Astrocyte of the spinal cord (primary cell): ENCODE results near the gene KRT8.

Source experiments
- DNase-seq: peaks from one replicate; pipeline ENCODE4 v3.0.0; 2011; ENCODE audit warnings: low read depth, low spot score
- H3K4me3 ChIP-seq: 2 replicates; pipeline ENCODE4 v1.5.1; 2011; ENCODE audit warnings: low read depth, mild to moderate bottlenecking, low read length, moderate library complexity
- in situ Hi-C: cut with HindIII; loops from 2 replicates; pipeline ENCODE4 v1.10.0; 2017; ENCODE audit warnings: low sequenced_read_pairs
- TF ChIP-seq, protein P1 (sequence below): IDR thresholded peaks from 2 replicates; pipeline ENCODE4 v1.5.1; 2012; ENCODE audit warnings: low read depth, mild to moderate bottlenecking, low read length, inconsistent platforms

KRT8 gene

GRCh38 chr12:52925717-52926595 lies 21.1 kb upstream of the KRT8 start:
- no peak for DNase-seq
- in situ Hi-C loops, result no loop called here
- no peak overlapping the region for H3K4me3 ChIP-seq
- TF ChIP-seq, protein P1, sequence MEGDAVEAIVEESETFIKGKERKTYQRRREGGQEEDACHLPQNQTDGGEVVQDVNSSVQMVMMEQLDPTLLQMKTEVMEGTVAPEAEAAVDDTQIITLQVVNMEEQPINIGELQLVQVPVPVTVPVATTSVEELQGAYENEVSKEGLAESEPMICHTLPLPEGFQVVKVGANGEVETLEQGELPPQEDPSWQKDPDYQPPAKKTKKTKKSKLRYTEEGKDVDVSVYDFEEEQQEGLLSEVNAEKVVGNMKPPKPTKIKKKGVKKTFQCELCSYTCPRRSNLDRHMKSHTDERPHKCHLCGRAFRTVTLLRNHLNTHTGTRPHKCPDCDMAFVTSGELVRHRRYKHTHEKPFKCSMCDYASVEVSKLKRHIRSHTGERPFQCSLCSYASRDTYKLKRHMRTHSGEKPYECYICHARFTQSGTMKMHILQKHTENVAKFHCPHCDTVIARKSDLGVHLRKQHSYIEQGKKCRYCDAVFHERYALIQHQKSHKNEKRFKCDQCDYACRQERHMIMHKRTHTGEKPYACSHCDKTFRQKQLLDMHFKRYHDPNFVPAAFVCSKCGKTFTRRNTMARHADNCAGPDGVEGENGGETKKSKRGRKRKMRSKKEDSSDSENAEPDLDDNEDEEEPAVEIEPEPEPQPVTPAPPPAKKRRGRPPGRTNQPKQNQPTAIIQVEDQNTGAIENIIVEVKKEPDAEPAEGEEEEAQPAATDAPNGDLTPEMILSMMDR, result no peak

GRCh38 chr12:52924764-52925716 lies 20.2 kb upstream of the KRT8 start:
- peak; percentile 81 for DNase-seq
- in situ Hi-C loops, result no loop called here
- H3K4me3 ChIP-seq, result no peak overlapping the region
- TF ChIP-seq, protein P1, result no peak

GRCh38 chr12:52921488-52922165 lies 16.8 kb upstream of the KRT8 start:
- in situ Hi-C loops, result no loop called here
- no peak overlapping the region for H3K4me3 ChIP-seq
- TF ChIP-seq, protein P1, result no peak
- no peak for DNase-seq

- H3K4me3 ChIP-seq, result no peak overlapping the region
- no peak for DNase-seq
- TF ChIP-seq, protein P1, result no peak
- in situ Hi-C loops, result no loop called here
These were observed 16.1 kb upstream of the KRT8 start for GRCh38 chr12:52920937-52921336.

DNA sequence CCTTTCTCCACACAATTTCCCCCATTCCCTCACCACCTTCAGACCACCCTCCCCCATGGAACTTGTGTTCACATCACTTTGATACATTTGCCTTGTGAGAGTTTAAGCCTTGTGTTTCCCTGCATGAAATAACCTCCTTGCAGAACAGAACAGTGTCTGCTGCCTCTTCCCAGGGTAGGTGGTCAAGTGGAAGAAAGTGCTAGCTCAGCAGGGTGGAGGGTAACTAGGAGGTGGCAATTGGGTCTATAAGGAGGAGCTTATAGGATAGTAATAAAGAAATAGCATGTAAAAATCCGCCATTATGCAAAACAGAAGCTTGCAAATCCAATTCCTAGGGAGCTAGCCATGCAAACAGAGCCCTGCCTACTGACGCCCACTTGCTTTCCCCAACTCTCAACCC lies 13.9 kb upstream of the KRT8 start:
- in situ Hi-C loops, result no loop called here

More for the DNA sequence above, 13.9 kb upstream of the KRT8 start:
- TF ChIP-seq, protein P1, result no peak
- no peak overlapping the region for H3K4me3 ChIP-seq
- DNase-seq, result no peak
